ENCODE data around the gene FOXD4L3. TPM values are rescaled to one million over a fixed set of nuclear protein-coding genes. Genes with fewer than 3 reads are reported as not detected.
"Not testable (repeated sequence)": the region's sequence is repeated elsewhere in the genome, so short reads cannot be mapped to it uniquely, and the experiment has no call there.

The FOXD4L3 gene
- total RNA-seq, 1 experiment from 2014 or later, result not detected

DNA sequence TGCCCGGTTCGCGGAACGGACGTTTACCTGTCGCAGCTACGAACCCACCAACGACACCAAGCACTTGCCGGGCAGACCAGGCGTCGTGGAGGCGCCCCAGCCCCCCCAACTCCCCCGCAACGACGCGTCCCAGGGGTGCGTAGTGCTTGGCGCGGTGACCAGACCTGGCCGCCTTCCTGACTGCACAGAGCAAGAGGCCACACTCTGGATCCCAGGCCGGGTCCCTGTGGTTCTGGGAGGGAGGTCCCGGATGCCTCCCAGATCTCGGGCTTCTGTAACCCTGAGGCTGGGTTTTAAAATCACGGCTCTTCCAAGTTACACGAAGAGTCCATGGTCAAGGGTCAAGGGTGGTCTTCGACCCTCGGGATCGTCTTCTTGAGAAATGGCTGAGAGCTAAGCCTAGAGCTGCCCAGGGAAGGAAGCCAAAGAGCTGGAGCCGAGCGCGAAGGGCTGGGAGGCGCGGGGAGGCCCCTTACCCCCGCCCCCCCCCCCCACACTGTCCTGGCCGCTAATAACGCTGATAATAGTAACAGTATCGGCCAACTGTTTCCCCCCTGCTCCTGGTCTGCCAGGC is 3.8 kb downstream of the FOXD4L3 start:
- not testable (repeated sequence) for H3K4me2 ChIP-seq (ENCODE audit: insufficient read depth, insufficient read length, low read length); H4K91ac ChIP-seq (ENCODE audit: insufficient read length, low read depth, low read length); H3K79me2 ChIP-seq (ENCODE audit: insufficient read depth, low read length); H3K79me1 ChIP-seq (ENCODE audit: insufficient read depth, low read depth, low read length, poor library complexity, severe bottlenecking); H3K18ac ChIP-seq (ENCODE audit: insufficient read length, low read depth, low read length); H4K8ac ChIP-seq (replicated peaks; ENCODE audit: insufficient read length, low read depth, low read length); H3K9me3 Mint-ChIP-seq; H3K23ac ChIP-seq (ENCODE audit: insufficient read length, low read depth, low read length); H2AFZ ChIP-seq (ENCODE audit: low read length); H3K27ac ChIP-seq (ENCODE audit: insufficient read length, low read depth, low read length); H3K56ac ChIP-seq (ENCODE audit: insufficient read length, low read depth, low read length); H4K5ac ChIP-seq (ENCODE audit: insufficient read length, low read depth, low read length); H2BK120ac ChIP-seq (ENCODE audit: low read depth, low read length, poor library complexity, severe bottlenecking); H2BK12ac ChIP-seq (ENCODE audit: insufficient read length, low read depth, low read length); H3K9ac ChIP-seq (ENCODE audit: extremely low read depth, insufficient read length, low read length); H3K9me3 ChIP-seq (ENCODE audit: control insufficient read depth, low read depth, low read length); H3K4me1 Mint-ChIP-seq; H2BK20ac ChIP-seq (ENCODE audit: low read depth, low read length, poor library complexity, severe bottlenecking); DNase-seq; H3K23me2 ChIP-seq (ENCODE audit: insufficient read length, low read depth, low read length, poor library complexity, severe bottlenecking); H3K4me1 ChIP-seq (ENCODE audit: insufficient read depth, low read length); H2BK15ac ChIP-seq (ENCODE audit: low read depth, low read length); H2AK5ac ChIP-seq (ENCODE audit: insufficient read length, low read length); H3T11ph ChIP-seq (ENCODE audit: low read length); H3K27me3 ChIP-seq (ENCODE audit: insufficient read depth, low read length); H3K14ac ChIP-seq (ENCODE audit: insufficient read depth, low read length); H2BK5ac ChIP-seq (ENCODE audit: insufficient read length, low read length); H4K20me1 ChIP-seq (ENCODE audit: control insufficient read depth, insufficient read depth, insufficient read length); H3K4ac ChIP-seq (ENCODE audit: low read depth, low read length); H3K36me3 Mint-ChIP-seq (ENCODE audit: insufficient read depth in 1 of 3, low read depth in 3 of 3); H3K27ac Mint-ChIP-seq
- peak overlapping the region in 1 of 2 experiments; percentile 55; a peak in 1 of 5 replicates for H3K4me3 Mint-ChIP-seq
- WGBS (ENCODE audit: extremely low coverage, insufficient read length, low lambda C conversion rate), result no CpG with 5 or more reads among the region's 37 CpGs
- H3K27me3 Mint-ChIP-seq (ENCODE audit: low read depth), result peaks cover 17% of the 10 kb centered on the region

GRCh38 chr9:68307127-68307526 is 4.5 kb downstream of the FOXD4L3 start:
- not testable (repeated sequence) for H4K5ac ChIP-seq (ENCODE audit: insufficient read length, low read depth, low read length); H3K79me2 ChIP-seq (ENCODE audit: insufficient read depth, low read length)
- peaks cover 18% of the 10 kb centered on the region for H3K27me3 Mint-ChIP-seq (ENCODE audit: low read depth)

More at GRCh38 chr9:68307127-68307526, 4.5 kb downstream of the FOXD4L3 start:
- H3K23ac ChIP-seq (ENCODE audit: insufficient read length, low read depth, low read length); H3K27me3 ChIP-seq (ENCODE audit: insufficient read depth, low read length); H3K14ac ChIP-seq (ENCODE audit: insufficient read depth, low read length); H2BK15ac ChIP-seq (ENCODE audit: low read depth, low read length); H2BK5ac ChIP-seq (ENCODE audit: insufficient read length, low read length); H3K9me3 ChIP-seq (ENCODE audit: control insufficient read depth, low read depth, low read length); H2BK20ac ChIP-seq (ENCODE audit: low read depth, low read length, poor library complexity, severe bottlenecking); H3K56ac ChIP-seq (ENCODE audit: insufficient read length, low read depth, low read length); H3K23me2 ChIP-seq (ENCODE audit: insufficient read length, low read depth, low read length, poor library complexity, severe bottlenecking); H3K4ac ChIP-seq (ENCODE audit: low read depth, low read length); H3K18ac ChIP-seq (ENCODE audit: insufficient read length, low read depth, low read length); H4K8ac ChIP-seq (replicated peaks; ENCODE audit: insufficient read length, low read depth, low read length); H2AFZ ChIP-seq (ENCODE audit: low read length); H3K9ac ChIP-seq (ENCODE audit: extremely low read depth, insufficient read length, low read length); H3K27ac ChIP-seq (ENCODE audit: insufficient read length, low read depth, low read length); H3K36me3 Mint-ChIP-seq (ENCODE audit: insufficient read depth in 1 of 3, low read depth in 3 of 3); H3K4me1 ChIP-seq (ENCODE audit: insufficient read depth, low read length); H3T11ph ChIP-seq (ENCODE audit: low read length); H3K4me3 Mint-ChIP-seq; H3K4me1 Mint-ChIP-seq; H4K91ac ChIP-seq (ENCODE audit: insufficient read length, low read depth, low read length); H3K27ac Mint-ChIP-seq; H3K4me2 ChIP-seq (ENCODE audit: insufficient read depth, insufficient read length, low read length); H3K79me1 ChIP-seq (ENCODE audit: insufficient read depth, low read depth, low read length, poor library complexity, severe bottlenecking); H2BK12ac ChIP-seq (ENCODE audit: insufficient read length, low read depth, low read length); H2BK120ac ChIP-seq (ENCODE audit: low read depth, low read length, poor library complexity, severe bottlenecking); DNase-seq; H3K9me3 Mint-ChIP-seq; H2AK5ac ChIP-seq (ENCODE audit: insufficient read length, low read length); H4K20me1 ChIP-seq (ENCODE audit: control insufficient read depth, insufficient read depth, insufficient read length): not testable (repeated sequence)
- no CpG with 5 or more reads among the region's 35 CpGs for WGBS (ENCODE audit: extremely low coverage, insufficient read length, low lambda C conversion rate)

Data from H9 (cell line).